ENCODE results near the gene HADHB.

DNA sequence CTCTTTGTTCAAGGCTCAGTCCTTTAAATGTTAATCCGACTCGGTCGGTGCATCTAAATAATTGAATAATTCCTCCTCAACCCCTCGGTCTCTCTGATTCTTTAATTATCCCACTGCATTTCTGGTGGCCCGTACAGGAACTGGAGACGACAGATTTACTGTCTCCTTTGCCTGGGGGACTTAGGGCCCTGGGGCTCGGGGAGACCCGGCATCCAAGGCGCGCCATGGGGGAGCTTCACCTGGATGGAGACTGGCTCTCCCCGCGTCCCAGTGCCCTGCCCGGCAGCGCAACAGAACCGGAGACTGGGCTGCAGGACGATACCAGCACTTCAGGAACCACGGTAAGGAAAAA is 53.5 kb downstream of the HADHB start:
- TF ChIP-seq SIN3A (IDR thresholded peaks at IDR 0.05; ENCODE audit: borderline replicate concordance, insufficient read depth, low read length) = no peak
- no peak for TF ChIP-seq POLR2AphosphoS5 (IDR thresholded peaks at IDR 0.05; ENCODE audit: low read depth, low read length)
- TF ChIP-seq, protein P1, sequence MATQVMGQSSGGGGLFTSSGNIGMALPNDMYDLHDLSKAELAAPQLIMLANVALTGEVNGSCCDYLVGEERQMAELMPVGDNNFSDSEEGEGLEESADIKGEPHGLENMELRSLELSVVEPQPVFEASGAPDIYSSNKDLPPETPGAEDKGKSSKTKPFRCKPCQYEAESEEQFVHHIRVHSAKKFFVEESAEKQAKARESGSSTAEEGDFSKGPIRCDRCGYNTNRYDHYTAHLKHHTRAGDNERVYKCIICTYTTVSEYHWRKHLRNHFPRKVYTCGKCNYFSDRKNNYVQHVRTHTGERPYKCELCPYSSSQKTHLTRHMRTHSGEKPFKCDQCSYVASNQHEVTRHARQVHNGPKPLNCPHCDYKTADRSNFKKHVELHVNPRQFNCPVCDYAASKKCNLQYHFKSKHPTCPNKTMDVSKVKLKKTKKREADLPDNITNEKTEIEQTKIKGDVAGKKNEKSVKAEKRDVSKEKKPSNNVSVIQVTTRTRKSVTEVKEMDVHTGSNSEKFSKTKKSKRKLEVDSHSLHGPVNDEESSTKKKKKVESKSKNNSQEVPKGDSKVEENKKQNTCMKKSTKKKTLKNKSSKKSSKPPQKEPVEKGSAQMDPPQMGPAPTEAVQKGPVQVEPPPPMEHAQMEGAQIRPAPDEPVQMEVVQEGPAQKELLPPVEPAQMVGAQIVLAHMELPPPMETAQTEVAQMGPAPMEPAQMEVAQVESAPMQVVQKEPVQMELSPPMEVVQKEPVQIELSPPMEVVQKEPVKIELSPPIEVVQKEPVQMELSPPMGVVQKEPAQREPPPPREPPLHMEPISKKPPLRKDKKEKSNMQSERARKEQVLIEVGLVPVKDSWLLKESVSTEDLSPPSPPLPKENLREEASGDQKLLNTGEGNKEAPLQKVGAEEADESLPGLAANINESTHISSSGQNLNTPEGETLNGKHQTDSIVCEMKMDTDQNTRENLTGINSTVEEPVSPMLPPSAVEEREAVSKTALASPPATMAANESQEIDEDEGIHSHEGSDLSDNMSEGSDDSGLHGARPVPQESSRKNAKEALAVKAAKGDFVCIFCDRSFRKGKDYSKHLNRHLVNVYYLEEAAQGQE (IDR thresholded peaks at IDR 0.05; ENCODE audit: insufficient read depth in 1 of 2, low read depth in 2 of 2, low read length in 2 of 2) = no peak
- no peak for TF ChIP-seq TAF1 (IDR thresholded peaks at IDR 0.05; ENCODE audit: borderline replicate concordance, insufficient read depth, low read length)
